HG03139 (cell line): Measurements from ENCODE around the gene LPP.
"Not testable (repeated sequence)": the region's sequence is repeated elsewhere in the genome, so short reads cannot be mapped to it uniquely, and the experiment has no call there.

ENCODE experiments used
- ATAC-seq: cut with Tn5 transposase; IDR thresholded peaks from one replicate; pipeline ENCODE4 v1.9.1; 2021; ENCODE audit not compliant: unreplicated experiment

Gene LPP

GRCh38 chr3:188427981-188428380 is 274.0 kb downstream of the LPP start:
- ATAC-seq, result not testable (repeated sequence)

DNA sequence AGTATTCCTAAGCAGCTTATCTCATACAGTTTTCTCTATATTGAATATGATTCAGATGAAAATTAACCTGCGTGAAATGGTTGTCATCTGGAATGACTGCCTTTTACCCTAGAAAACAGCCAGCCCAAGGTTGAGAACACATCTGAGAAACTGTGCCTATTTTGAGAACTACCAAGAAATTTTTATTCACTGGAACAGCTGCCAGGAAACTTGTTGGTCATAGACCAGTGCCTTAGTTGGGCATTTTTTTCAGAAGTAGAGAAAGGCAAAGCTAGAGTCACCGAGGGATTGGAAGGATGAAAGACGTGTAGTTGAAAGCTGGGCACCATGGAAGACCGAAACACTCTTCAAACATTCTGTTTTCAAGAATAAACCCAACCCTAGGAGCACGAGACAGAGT is 277.1 kb downstream of the LPP start:
- no peak for ATAC-seq

DNA sequence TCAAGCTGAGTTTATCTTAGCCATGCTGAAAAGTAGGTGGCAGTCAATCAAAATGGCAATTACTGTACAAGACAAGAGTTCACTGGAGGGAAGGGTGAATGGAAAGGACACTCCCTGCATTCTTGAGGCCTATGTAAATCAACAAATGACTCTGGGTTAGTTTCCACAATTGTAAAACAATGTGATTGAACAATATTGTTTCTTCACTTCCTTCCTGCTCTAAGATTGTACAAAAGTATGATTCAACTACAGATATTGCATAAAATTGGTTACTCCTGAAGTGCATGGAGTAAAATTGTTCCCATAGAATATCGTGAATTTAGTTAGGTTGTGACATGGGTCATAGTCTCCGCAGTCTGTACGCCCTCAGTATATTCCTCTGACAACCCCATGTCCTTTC is 277.6 kb downstream of the LPP start:
- no peak for ATAC-seq

DNA sequence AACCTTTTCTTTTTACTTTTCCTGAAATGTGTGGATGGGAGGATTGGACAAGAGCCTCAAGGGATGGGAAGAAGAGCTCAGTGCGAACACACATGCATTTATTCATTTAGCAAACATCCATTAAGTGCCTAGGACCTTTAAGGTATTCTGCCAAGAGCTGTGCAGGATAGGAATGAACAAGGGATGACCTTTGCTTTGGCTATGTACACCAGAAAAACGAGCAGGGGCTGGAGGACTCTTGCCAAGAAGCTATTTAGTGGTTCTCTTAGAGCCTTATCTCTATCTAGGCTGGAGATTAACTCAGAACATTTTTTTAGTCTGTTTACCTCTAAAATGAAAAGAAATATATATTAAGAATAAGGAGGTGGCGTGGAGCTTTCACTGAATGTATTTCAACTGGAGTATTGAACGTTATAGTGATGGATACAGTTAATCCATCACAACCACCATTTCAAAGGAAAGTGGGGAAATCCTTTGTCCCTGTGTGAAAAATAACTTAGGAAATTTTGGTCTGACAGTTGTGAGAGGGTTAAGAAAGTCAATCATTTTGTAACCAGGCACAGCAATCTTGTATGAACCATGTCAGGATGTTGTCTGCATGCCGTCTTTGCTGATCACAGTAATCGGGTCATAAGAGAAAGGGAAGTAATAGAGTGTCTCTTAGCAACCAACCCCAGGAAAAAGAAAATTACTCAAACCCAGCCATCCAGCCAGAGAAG is 279.0 kb downstream of the LPP start:
- no peak for ATAC-seq

- no peak for ATAC-seq
Observed at GRCh38 chr3:188433521-188434150, 279.7 kb downstream of the LPP start.

DNA sequence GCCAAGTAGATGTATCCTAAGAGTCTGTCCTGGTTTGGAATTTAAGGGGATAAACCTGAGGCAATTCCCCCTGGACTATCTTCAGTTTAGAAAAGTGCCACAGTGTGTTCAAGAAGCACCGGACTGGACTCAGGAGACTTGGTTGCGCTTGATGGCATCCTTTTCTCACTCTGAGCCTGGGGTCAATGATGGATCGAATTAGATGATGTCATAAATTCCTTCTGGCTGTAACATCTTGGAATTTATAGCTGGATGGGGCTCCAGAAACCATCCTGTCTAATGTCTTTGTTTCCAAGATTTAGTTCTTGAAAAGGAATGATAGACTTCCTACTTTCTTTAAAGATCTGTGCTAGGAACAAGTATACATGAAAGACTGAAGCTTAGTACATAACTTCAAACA is 280.6 kb downstream of the LPP start:
- ATAC-seq, result no peak

DNA sequence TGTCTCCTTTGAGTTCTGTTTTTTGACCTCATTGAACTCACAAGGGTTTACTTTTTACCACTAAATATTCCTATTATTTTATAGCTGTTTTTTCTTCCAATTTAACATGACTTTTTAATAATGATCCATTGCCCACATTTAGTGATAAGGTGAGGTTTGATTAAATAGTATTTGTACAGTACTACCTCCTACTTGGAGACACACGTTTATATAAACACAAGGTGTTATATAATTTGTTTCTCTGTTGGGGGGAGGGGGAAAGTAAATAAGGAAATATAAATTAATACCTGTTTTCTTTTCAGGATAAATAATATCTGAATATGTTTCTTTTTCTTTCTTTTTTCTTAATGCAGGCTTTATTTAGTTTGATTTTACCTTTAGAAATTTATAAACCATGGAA is 281.3 kb downstream of the LPP start:
- ATAC-seq, result no peak

- no peak for ATAC-seq
Observed at GRCh38 chr3:188437926-188438325, 284.0 kb downstream of the LPP start.

DNA sequence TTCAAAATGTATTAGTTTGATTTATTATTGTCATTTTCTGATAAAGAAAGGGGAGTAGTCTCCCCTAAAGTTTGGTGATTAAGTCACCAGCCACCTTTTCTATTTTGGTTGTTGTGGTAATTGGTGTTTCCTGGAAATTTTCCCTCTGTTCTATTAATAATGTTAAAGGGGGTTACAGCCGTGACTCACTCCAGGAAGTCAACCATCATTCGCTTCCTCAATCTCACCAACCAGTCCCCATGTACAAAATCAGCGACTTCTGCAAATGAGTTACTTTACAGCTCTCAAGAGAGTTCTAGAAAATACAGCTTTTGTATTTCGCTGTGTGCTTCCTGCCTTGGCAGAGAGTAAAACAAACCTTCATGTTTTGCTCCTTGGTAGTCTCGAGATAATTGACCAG is 285.1 kb downstream of the LPP start:
- ATAC-seq, result peak; percentile 88

GRCh38 chr3:188440340-188440972 is 286.5 kb downstream of the LPP start:
- no peak for ATAC-seq

DNA sequence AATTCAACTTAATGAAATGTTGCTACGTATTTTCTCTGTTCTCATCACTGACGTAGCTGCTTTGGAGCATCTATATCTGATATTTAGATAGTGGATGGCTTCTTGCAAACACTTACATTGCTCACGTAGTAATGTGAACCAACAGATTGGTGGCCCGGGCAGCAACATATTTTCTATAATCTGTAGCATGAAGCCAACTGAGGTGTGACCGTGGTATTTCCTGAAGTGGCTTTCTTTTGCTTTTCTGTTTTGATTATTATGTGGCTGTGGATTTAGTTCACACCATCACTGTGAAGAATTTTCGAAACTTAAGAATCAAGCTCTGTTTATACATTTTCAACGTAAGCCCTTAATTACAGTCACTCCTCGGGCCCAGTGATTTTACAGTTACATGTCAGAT is 288.5 kb downstream of the LPP start:
- no peak for ATAC-seq

DNA sequence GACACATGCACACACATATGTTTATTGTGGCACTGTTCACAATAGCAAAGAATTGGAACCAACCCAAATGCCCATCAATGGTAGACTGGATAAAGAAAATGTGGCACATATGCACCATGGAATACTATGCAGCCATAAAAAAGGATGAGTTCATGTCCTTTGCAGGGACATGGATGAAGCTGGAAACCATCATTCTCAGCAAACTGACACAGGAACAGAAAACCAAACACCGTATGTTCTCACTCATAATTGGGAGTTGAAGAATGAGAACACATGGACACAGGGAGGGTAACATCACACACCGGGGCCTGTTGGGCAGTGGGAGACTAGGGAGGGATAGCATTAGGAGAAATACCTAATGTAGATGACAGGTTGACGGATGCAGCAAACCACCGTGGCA is 291.2 kb downstream of the LPP start:
- not testable (repeated sequence) for ATAC-seq

GRCh38 chr3:188446014-188446413 is 292.1 kb downstream of the LPP start:
- peak; percentile 61 for ATAC-seq

- peak; percentile 44 for ATAC-seq
Observed at GRCh38 chr3:188446766-188447165, 292.8 kb downstream of the LPP start.

GRCh38 chr3:188448813-188449212 is 294.9 kb downstream of the LPP start:
- no peak for ATAC-seq

DNA sequence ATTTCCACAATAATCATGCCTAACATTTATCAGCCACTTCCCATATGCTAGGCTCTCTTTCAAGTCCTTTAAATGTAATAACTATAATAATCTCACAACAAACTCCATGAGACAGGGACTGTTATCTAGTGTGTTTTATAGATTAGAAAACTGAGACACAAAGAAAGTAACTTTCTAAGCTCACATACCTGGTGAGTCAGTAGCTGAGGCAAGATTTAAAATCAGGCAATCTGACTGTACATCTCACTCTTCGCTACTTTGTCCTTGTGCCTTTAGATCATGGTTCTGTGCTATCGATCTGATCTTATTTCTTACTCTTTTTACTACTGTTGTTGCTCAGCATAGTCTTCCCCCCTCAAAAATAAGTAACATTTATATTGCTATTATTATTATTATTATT is 295.5 kb downstream of the LPP start:
- ATAC-seq, result no peak

GRCh38 chr3:188452158-188452772 is 298.3 kb downstream of the LPP start:
- ATAC-seq, result no peak

- ATAC-seq, result no peak
Observed at GRCh38 chr3:188453431-188454384, 299.8 kb downstream of the LPP start.

DNA sequence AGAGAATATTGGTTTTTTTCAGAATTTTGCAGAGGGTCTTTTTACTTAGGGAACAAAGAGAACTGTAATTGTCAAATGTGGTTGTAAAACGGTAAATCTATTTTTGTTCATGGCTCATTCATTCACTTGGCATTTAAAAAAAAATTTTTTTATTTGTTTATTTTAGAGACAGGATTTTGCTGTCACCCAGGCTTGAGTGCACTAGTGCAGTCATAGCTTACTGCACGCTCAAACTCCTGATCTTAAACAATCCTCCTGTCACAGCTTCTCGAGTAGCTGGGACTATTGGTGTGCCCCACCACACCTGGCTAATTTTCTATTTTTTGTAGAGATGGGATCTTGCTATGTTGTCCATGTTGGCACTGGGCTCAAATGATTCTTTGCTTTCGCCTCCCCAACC is 301.8 kb downstream of the LPP start:
- no peak for ATAC-seq

GRCh38 chr3:188458756-188459155 is 304.8 kb downstream of the LPP start:
- ATAC-seq, result no peak

DNA sequence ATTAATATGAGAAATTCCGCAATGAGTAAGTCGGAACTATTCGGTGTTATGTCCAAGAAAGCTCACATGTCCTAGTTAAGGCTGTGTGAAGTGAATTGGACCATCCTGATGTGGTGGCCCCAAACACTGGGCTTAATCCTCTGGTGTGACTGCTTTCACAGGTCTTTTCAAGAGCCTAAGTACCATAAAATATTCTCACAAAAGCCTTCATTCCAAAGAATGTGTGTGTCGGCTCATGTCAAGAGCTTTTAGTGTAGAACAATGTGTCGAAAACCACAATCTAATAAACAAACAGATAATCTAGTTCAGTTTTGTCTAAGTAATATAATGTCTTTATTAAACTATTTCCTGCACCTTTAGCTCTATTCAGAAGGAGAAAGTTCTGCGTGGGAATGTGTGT is 311.4 kb downstream of the LPP start:
- no peak for ATAC-seq
